Naive B cell (primary cell): Measurements from ENCODE around the gene MLKL. TPM values are rescaled to one million over a fixed set of nuclear protein-coding genes. Genes with fewer than 3 reads are reported as not detected.
A peak's percentile ranks its signal among the peaks of the same experiment; 100 is the strongest.

Experiments
- ATAC-seq, 2 donors: fragments of 150-1000 bp; cut with Tn5 transposase; 2 replicates each; pipeline ENCODE4 v1.10.0; 2021; ENCODE audit warnings: low read depth in 2 of 2, mild to moderate bottlenecking in 2 of 2, moderate library complexity in 2 of 2
- DNase-seq: peaks from one replicate; pipeline ENCODE4 v3.0.0; 2022
- H3K27ac Mint-ChIP-seq, 6 donors: one replicate each; pipeline ENCODE4 v1.8.0; 2020 to 2022; ENCODE audit warnings: mild to moderate bottlenecking in 6 of 6, mixed read lengths in 6 of 6, moderate library complexity in 5 of 6, inconsistent platforms in 2 of 6
- H3K27me3 Mint-ChIP-seq, 3 donors: one replicate each; pipeline ENCODE4 v1.8.0; 2021 to 2022; ENCODE audit warnings: mixed read lengths in 3 of 3, mild to moderate bottlenecking in 1 of 3
- H3K36me3 Mint-ChIP-seq, 2 donors: one replicate each; pipeline ENCODE4 v1.8.0; 2020 to 2022; ENCODE audit warnings: mixed read lengths in 2 of 2, inconsistent platforms in 1 of 2, mild to moderate bottlenecking in 1 of 2
- H3K4me1 Mint-ChIP-seq, 3 donors: one replicate each; pipeline ENCODE4 v1.8.0; 2020 to 2022; ENCODE audit warnings: mixed read lengths in 3 of 3, inconsistent platforms in 1 of 3, mild to moderate bottlenecking in 1 of 3, moderate library complexity in 1 of 3
- H3K4me3 Mint-ChIP-seq, 8 donors: one replicate each; pipeline ENCODE4 v1.8.0; 2020 to 2022; ENCODE audit warnings: mild to moderate bottlenecking in 8 of 8, mixed read lengths in 8 of 8, moderate library complexity in 8 of 8, inconsistent platforms in 2 of 8
- H3K9me3 Mint-ChIP-seq, 7 donors: one replicate each; pipeline ENCODE4 v1.8.0; 2020 to 2022; ENCODE audit warnings: mixed read lengths in 7 of 7, mild to moderate bottlenecking in 5 of 7, inconsistent platforms in 2 of 7, moderate library complexity in 1 of 7
- polyA plus RNA-seq, 6 donors: library from polyadenylated mRNA; unstranded; fragments of 300-500 nt; fragmentation: Illumina TruSeq; gene quantifications; one replicate each; pipeline ENCODE4 v1.2.3, GENCODE V29; 2021; ENCODE audit warnings: low read depth in 6 of 6

The MLKL gene
- polyA plus RNA-seq = 1 to 10 TPM; 1.7 to 7.6 (median 3.8) TPM

DNA sequence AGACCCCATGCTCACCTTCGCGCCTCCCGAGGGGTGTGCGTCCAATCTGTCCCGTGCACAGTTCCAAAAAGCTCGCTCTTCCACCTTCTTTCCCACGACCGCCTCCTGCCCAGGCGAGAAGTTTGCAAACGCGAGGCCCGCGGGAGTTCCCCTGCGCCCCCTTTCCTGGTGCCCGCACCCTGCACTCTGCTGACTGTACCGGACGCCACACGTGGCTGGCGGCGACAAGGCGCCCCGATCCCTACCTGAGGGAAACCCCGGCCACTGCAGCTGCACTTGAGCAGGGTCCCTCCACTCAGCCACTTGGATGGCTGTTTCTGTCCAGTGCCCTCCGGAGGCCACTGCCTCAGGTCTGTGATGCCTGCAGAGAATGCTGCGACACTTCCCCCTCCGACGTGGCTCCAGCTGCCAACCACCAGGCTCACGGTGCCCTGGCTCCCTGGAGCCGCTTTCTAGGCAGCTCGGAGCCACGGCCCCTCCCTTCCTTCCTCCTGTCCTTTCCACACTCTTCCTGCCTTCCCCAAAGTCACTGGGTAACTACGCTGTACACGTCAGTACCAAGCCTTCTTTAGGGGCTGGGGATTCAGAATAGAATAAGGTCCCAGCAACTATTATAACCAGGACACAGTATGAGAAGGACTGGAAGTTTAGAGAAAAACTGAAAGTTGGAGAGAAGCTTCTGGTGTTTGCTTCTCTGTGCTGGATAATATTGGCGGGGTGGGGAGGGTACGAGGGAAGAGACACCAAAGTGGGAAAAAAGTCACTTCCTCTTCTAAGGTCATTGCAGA is at the start of gene MLKL:
Gene MLKL, minus strand, starts transcription at position 425 of the 788 bp plus-strand sequence. CDS start 5,105 bp downstream, outside the sequence.
- DNase-seq (peak; percentile 29), ATAC-seq (peak; percentile 67 to 69)
- Mint-ChIP-seq H3K27me3 (no peaks in the 10 kb centered on the region), H3K36me3 (no peaks in the 10 kb centered on the region), H3K4me3 (peak within 1 kb of the TSS; percentile 92 to 99 (median 96)), H3K27ac (peak within 1 kb of the TSS; percentile 76 to 97 (median 93)), H3K9me3 (no peaks in the 10 kb centered on the region), H3K4me1 (peaks cover 33 to 53% (median 42%) of the 10 kb centered on the region in 3 donors)

DNA sequence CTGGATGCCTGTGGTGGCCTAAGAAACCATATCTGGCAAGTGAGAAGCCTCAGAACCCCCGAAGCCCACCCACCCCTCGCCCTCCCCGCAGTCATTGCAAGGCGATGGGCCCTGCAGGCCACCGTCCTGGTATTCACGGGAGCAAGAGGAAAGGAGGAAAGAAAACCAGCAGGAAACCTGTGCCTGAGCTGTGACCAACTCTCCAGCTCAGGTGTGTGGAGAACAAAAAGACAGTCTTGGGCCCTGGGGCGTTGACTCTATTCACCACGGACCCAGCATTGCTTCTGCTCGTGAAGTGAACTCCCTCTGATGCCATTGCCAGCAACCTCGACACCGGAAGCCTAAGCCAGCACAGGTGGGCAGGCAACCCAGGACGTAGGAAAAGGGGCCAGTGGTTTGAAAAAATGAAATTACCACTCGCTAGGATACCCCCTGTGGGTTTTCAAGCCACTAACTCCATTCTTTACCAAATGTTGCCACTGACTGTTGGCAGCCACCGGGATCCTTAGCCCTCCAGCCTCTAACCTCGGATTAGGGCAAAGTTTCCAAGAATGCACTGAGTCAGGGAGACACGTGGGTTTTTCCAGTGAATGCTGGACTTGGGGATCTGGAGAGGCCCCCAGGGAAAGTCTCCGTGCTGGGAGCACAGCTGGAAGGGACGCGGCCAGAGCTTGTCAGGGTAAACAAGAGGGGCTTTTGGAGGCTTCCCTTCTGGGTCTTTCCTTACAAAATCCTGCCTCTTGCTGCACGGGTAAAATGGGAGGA is 48.8 kb upstream of the MLKL start:
- peaks cover 13 to 18% (median 16%) of the 10 kb centered on the region in 3 donors for H3K27me3 Mint-ChIP-seq

DNA sequence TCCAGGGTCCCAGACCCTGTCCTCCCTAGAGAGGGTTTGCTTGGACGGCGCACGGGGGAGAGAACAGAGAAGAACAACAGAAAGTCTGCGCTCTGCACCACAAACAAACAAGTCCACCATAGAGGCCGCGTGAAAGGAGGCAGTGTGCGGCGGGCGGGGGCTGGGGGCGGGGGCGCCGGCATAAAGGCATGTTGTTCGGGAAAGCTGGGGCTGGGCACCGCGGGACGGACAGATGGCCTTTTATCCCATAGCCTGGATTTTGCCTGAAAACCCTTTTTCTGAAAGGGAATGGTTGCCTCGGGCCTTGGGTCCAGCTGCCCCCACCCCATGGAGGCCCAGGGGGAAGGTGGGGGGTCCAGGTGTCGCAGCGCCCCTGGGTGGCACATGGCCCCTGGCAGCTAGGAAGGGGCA is 48.0 kb upstream of the MLKL start:
- Mint-ChIP-seq H3K4me1 (no peaks in the 10 kb centered on the region), H3K9me3 (no peaks in the 10 kb centered on the region), H3K27me3 (peaks cover 13 to 16% (median 14%) of the 10 kb centered on the region in 3 donors), H3K27ac (no peak overlapping the region), H3K4me3 (no peak overlapping the region), H3K36me3 (no peaks in the 10 kb centered on the region)
- DNase-seq (no peak), ATAC-seq (no peak)

More for the DNA sequence above, 48.8 kb upstream of the MLKL start:
- Mint-ChIP-seq H3K36me3 (no peaks in the 10 kb centered on the region), H3K27ac (no peak overlapping the region), H3K4me3 (no peak overlapping the region), H3K9me3 (no peaks in the 10 kb centered on the region), H3K4me1 (no peaks in the 10 kb centered on the region)
- DNase-seq (no peak), ATAC-seq (no peak)

DNA sequence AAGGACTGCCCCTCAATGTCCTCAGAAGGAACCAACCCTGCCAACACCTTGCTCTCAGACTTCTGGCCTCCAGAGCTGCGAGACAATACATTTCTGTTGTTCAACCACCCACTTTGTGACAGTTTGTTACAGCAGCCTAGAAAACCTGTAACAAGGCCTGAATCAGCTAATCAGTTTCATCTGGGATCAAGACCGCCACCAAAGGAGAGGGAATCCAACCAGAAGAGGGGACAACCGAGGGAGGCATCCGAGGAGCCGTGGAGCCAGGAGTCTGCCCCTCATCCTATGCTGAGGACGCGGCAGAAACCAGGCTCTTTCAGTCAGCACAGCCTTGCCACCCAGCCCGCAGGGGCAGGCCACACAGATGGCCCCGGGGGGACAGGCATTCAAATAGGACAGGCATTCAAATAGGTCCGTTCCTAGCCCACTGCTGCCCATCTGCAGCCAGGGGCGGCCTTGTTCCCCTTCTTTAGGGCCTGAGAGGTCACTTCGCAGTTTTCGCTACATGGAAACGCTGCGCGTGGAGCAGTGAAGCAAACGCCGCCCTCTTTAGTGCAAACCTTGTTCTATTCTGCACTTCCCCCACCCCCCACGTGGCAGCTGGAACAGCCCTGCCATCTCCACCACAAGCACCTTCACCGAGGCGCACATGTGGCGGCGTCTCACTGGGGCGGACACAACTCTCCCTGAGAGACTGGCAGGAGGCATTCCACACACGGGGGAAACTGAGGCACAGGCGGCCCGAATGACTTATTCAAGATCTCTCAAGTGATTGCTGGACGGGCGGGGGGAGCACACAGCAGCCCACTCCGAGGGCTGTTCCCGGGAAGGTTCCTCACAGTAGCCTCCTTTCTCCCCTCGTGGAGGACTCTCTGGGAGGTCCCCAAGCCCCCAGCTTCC is 47.3 kb upstream of the MLKL start:
- H3K4me3 Mint-ChIP-seq = no peak overlapping the region
- peaks cover 13 to 16% (median 13%) of the 10 kb centered on the region in 3 donors for H3K27me3 Mint-ChIP-seq
- ATAC-seq = no peak

DNA sequence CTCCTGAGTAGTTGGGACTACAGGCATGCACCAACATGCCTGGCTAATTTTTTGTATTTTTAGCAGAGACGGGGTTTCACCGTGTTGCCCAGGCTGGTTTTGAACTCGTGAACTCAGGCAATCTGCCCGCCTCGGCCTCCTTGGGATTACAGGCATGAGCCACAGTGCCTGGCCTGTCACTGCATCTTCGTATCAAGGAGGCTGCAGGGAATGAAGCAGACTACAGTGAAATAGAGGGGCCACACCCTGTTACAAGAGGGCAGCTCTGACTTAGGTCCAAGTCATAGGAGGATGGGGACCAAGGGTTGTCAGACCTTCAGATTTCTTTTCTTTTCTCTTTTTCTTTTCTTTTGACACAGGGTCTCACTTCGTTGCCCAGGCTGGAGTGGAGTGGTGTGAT is 45.3 kb upstream of the MLKL start:
- no peak for DNase-seq
- peaks cover 0 to 5% (median 0%) of the 10 kb centered on the region in 3 donors for H3K27me3 Mint-ChIP-seq
- H3K27ac Mint-ChIP-seq = no peak overlapping the region
- H3K4me3 Mint-ChIP-seq = no peak overlapping the region
- no peaks in the 10 kb centered on the region for H3K4me1 Mint-ChIP-seq
- no peaks in the 10 kb centered on the region for H3K9me3 Mint-ChIP-seq
- H3K36me3 Mint-ChIP-seq = no peaks in the 10 kb centered on the region
- no peak for ATAC-seq

More for the DNA sequence above, 47.3 kb upstream of the MLKL start:
- Mint-ChIP-seq H3K27ac (no peak overlapping the region), H3K36me3 (no peaks in the 10 kb centered on the region), H3K4me1 (no peaks in the 10 kb centered on the region), H3K9me3 (no peaks in the 10 kb centered on the region)
- DNase-seq = no peak

DNA sequence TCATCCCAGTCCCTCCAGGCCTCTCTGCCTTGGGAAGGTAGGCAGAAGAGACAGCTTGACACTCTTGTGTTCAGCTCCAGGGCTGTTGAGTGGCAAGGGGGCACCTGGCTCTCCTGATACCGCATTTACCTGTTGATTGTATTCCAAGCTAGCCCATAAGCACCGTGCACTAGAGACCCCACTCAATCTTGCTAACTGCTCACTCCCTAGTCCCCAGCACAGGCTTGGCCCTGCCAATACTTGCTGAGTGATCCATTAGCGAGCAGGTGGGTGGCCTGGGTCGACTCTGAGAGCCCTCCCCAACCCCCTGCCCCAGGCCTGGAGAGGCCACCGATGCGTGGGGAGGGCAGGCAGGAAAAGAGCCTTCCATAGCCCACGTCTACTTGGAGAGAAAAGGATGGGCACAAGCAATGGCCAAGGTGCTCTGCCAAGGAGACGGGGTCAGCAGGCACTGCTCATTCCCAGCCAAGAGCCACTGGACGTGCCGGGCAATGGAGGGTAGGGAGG is 44.5 kb upstream of the MLKL start:
- no peaks in the 10 kb centered on the region for H3K4me1 Mint-ChIP-seq
- no peak overlapping the region for H3K27ac Mint-ChIP-seq
- no peaks in the 10 kb centered on the region for H3K27me3 Mint-ChIP-seq
- no peaks in the 10 kb centered on the region for H3K36me3 Mint-ChIP-seq
- DNase-seq (no peak), ATAC-seq (no peak)
- no peak overlapping the region for H3K4me3 Mint-ChIP-seq
- H3K9me3 Mint-ChIP-seq = no peaks in the 10 kb centered on the region

DNA sequence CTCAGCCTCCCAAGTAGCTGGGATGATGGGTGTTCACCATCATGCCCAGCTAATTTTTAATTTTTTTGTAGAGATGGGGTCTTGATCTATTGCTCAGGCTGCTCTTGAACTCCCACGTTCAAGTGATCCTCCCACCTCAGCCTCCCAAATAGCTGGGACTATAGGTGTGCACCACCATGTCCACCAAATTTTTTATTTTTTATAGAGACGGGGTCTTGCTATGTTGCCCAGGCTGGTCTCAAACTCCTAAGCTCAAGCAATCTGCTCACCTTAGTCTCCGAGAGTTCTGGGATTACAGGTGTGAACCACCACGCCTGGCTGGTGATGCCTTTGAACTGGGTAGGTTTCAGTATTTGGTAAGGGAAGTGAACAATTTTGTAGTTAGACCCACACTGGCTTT is 43.9 kb upstream of the MLKL start:
- H3K9me3 Mint-ChIP-seq = no peaks in the 10 kb centered on the region
- ATAC-seq (no peak), DNase-seq (no peak)
- peak overlapping the region in 1 of 6 donors; percentile 33 for H3K27ac Mint-ChIP-seq
- H3K4me1 Mint-ChIP-seq = no peaks in the 10 kb centered on the region
- H3K27me3 Mint-ChIP-seq = no peaks in the 10 kb centered on the region
- H3K36me3 Mint-ChIP-seq = no peaks in the 10 kb centered on the region
- no peak overlapping the region for H3K4me3 Mint-ChIP-seq

DNA sequence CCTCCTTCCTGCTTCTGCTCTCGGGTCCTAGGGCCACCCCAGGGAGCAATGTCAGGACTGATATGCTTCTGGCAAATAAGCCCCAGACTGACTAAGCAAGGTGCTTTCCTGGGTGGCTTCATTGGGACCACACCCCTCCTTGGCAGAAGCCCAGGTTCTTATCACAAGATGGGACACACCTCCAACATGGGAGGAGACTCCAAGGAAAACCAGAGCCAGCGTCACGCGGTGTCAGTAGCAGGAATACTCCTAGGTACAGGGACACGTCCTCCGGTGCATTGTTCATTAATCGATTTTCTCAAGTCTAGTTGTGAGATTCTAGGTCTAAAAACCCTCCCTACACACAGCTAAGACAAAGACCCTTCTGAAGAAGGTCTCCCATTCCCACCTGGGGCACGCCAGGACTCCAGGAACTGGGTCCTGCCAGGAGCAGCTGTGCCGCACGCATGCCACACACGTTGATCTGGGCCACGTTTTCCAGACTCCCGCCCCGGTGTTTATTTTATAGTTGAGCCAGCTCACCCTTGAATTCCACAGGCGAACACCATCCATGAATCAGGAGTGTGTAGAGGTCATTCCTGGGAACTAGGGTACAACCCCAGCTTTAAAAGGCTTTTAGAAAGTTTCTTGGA is 43.1 kb upstream of the MLKL start:
- Mint-ChIP-seq H3K36me3 (no peaks in the 10 kb centered on the region), H3K27me3 (no peaks in the 10 kb centered on the region), H3K4me1 (no peaks in the 10 kb centered on the region), H3K9me3 (no peaks in the 10 kb centered on the region), H3K4me3 (no peak overlapping the region), H3K27ac (no peak overlapping the region)
- ATAC-seq (no peak), DNase-seq (no peak)

DNA sequence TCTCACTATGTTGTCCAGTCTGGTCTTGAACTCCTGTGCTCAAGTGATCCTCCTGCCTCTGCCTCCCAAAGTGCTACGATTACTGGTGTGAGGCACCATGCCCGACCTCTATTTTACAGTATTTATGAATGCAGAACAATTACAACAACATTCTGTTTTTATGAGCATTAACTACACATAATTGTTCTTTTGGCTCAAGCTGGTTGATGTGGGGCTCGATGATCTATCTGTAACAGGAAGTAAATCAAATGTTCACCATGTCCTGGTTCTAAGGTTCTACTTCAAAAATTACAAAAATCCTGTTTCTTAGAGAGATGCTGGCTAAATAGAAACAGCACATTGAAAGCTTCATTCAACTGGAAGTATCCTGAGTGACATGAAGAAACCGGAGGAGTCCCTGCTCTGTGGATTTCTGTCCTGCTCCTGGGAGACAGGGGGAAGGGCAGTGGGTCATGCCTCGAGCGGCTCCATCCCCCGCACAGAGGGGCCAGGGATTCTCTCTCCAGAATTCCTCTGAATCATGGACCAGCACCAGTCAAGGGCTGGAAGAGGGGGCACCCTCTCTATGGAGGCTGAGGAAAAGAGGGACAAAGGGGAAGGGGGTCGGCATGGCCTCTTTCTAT is 42.5 kb upstream of the MLKL start:
- Mint-ChIP-seq H3K4me1 (no peaks in the 10 kb centered on the region), H3K36me3 (no peaks in the 10 kb centered on the region), H3K4me3 (no peak overlapping the region), H3K9me3 (no peaks in the 10 kb centered on the region), H3K27me3 (no peaks in the 10 kb centered on the region), H3K27ac (no peak overlapping the region)
- DNase-seq = no peak
- no peak for ATAC-seq

DNA sequence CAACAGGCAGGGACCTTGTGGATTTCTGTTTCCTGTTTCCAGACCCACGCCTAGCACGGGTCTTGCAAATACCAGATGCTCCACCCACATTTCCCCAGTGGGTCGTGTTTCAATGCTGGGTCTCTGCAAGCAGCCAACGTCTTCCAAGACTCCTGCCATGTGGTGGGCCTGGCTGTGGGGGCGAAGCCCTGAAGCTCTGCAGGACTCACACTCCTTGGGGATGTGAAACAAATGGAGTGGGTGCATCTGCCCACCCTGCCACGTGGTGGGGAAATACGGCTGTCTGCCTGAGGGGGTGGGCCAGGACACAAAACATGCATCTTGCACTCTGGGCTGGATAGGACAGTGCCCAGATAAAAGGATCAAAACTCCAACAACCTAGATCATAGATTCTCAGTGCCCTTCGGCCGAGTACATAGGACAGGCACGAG is 41.4 kb upstream of the MLKL start:
- H3K9me3 Mint-ChIP-seq = no peaks in the 10 kb centered on the region
- DNase-seq (no peak), ATAC-seq (no peak)
- H3K27me3 Mint-ChIP-seq = no peaks in the 10 kb centered on the region
- H3K27ac Mint-ChIP-seq = peak overlapping the region in 1 of 6 donors; percentile 3
- H3K36me3 Mint-ChIP-seq = no peaks in the 10 kb centered on the region
- H3K4me3 Mint-ChIP-seq = no peak overlapping the region
- no peaks in the 10 kb centered on the region for H3K4me1 Mint-ChIP-seq

DNA sequence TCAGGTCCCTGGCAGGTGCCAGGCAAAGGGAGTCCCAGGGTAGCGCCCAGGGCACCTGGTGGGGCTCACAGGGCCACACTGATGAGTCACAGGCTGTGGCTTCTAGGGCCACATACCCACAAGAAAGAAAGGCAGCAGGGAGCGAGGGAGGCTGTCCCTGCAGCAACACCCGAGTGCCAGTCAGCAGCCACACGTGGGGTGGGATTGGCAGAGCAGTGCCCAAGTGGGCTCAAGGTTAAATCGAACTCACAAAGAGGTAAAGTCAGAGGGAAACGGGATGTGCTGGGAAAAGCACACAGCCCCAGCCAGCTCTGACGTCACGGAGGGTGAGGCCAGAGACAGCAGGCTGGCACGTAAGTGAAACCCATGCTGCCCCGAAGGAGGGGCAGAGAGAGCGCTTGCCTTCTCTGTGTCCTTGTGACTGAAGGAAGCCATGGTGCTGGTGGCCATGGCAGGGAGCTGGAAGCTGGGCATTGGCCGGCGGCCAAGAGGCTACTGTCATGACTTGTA is 40.2 kb upstream of the MLKL start:
- ATAC-seq (no peak), DNase-seq (no peak)
- Mint-ChIP-seq H3K9me3 (no peaks in the 10 kb centered on the region), H3K4me1 (no peaks in the 10 kb centered on the region), H3K27me3 (no peaks in the 10 kb centered on the region), H3K36me3 (no peaks in the 10 kb centered on the region), H3K27ac (no peak overlapping the region), H3K4me3 (no peak overlapping the region)

DNA sequence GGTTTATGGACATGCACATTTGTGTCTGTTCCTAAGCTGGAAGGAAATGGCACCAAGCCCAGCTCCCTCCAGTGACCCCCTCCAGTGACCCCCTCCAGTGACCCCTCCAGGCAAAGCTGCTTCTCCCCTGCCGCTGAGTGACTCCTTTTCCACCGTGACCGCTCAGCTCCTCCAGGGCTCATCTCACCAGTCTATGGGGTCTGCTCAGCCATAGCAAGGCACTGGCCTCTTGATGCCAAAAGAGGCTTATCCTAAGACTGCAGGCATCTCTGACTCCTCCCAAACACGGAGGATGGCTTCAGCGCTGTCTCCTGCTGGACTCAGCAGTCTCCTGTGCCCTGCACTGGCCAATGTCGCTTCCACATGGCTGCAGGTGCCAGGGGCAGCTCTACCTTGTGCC is 38.6 kb upstream of the MLKL start:
- Mint-ChIP-seq H3K36me3 (no peaks in the 10 kb centered on the region), H3K4me1 (no peaks in the 10 kb centered on the region), H3K27me3 (no peaks in the 10 kb centered on the region), H3K9me3 (no peaks in the 10 kb centered on the region), H3K27ac (no peak overlapping the region), H3K4me3 (no peak overlapping the region)
- no peak for DNase-seq
- ATAC-seq = no peak
